K562 (cell line): Measurements from ENCODE around the gene USP19. TPM values are rescaled to one million over a fixed set of nuclear protein-coding genes. Genes with fewer than 3 reads are reported as not detected.
A peak's percentile ranks its signal among the peaks of the same experiment; 100 is the strongest.

Source experiments
- HDAC3 ChIP-seq: fragments of 450-650 bp; IDR thresholded peaks from 2 replicates; pipeline ENCODE4 v1.6.1; 2018; ENCODE audit warnings: borderline replicate concordance, mild to moderate bottlenecking, moderate library complexity; ENCODE audit not compliant: partially characterized antibody
- HSF4 ChIP-seq: fragments of 250-450 bp; sonication (Bioruptor Pico); IDR thresholded peaks from 2 replicates; pipeline ENCODE4 v2.1.2; 2022; ENCODE audit warnings: mild to moderate bottlenecking, moderate library complexity, borderline replicate concordance
- NELFE ChIP-seq: IDR thresholded peaks from 2 replicates; pipeline ENCODE4 v1.6.1; 2011; ENCODE audit warnings: mild to moderate bottlenecking; ENCODE audit not compliant: insufficient read depth, insufficient read length
- PHTF2 ChIP-seq: fragments of 250-450 bp; sonication (Bioruptor Pico); IDR thresholded peaks from 2 replicates; pipeline ENCODE4 v1.5.0; 2021; ENCODE audit warnings: mild to moderate bottlenecking
- PTRF ChIP-seq: fragments of 450-650 bp; IDR thresholded peaks from 2 replicates; pipeline ENCODE4 v1.6.1; 2016; ENCODE audit warnings: mild to moderate bottlenecking, missing genetic modification characterization, missing compliant biosample characterization
- RUNX1 ChIP-seq: sonication (generic); IDR thresholded peaks from 2 replicates; pipeline ENCODE4 v1.6.1; 2016; ENCODE audit warnings: antibody characterized with exemption, low read depth
- TAF1 ChIP-seq: IDR thresholded peaks from 2 replicates; pipeline ENCODE4 v1.6.1; 2011; ENCODE audit warnings: mild to moderate bottlenecking, low read length, moderate library complexity; ENCODE audit not compliant: insufficient read depth, control insufficient read depth, severe bottlenecking; ENCODE audit errors: extremely low read depth
- USF2 ChIP-seq: sonication (generic); formaldehyde crosslinking; IDR thresholded peaks from 2 replicates; pipeline ENCODE4 v1.5.0; 2020; ENCODE audit warnings: missing genetic modification reagents
- VEZF1 ChIP-seq: fragments of 200-800 bp; sonication (Bioruptor generic); IDR thresholded peaks from 2 replicates; pipeline ENCODE4 v1.6.1; 2017; ENCODE audit warnings: missing genetic modification characterization, missing compliant biosample characterization
- ZFP36 ChIP-seq: fragments of 150-350 bp; IDR thresholded peaks from 2 replicates; pipeline ENCODE4 v1.6.1; 2018; ENCODE audit warnings: low read length, low read depth; ENCODE audit not compliant: partially characterized antibody
- ZNF212 ChIP-seq: fragments of 450-650 bp; formaldehyde crosslinking; IDR thresholded peaks from 2 replicates; pipeline ENCODE4 v1.4.0; 2020; ENCODE audit warnings: mild to moderate bottlenecking
- ZNF277 ChIP-seq: fragments of 250-450 bp; sonication (Bioruptor Pico); IDR thresholded peaks from 2 replicates; pipeline ENCODE4 v1.8.0; 2022; ENCODE audit warnings: inconsistent platforms, mild to moderate bottlenecking, moderate library complexity, borderline replicate concordance
- ZNF311 ChIP-seq: fragments of 250-450 bp; sonication (Bioruptor Pico); IDR thresholded peaks from 2 replicates; pipeline ENCODE4 v1.4.0; 2020; ENCODE audit warnings: mild to moderate bottlenecking, moderate library complexity
- ZNF668 ChIP-seq: fragments of 250-450 bp; sonication (Bioruptor Pico); IDR thresholded peaks from 2 replicates; pipeline ENCODE4 v1.8.0; 2022; ENCODE audit warnings: mild to moderate bottlenecking, inconsistent platforms
- polyA plus RNA-seq, 8 experiments: library from polyadenylated mRNA; depleted of rRNA in 4 of 8; stranded (reverse) in 5 of 8; unstranded in 3 of 8; fragments of >200 nt; fragmentation: Nextera tagmentation in 2 of 8; fragmentation: Illumina TruSeq in 1 of 8; extraction: Ambion mirVana in 2 of 8; extraction: Trizol in 1 of 8; gene quantifications; 2 replicates each; pipeline versions ENCODE4 v1.2.1 to v1.2.3, GENCODE V29; 2011 to 2014; ENCODE audit warnings: inconsistent platforms in 1 of 8, missing spikeins in 1 of 8
- total RNA-seq, 7 experiments: library from RNA; depleted of rRNA in 6 of 7; stranded (reverse); fragments of >200 nt in 6 of 7; fragmentation: Illumina TruSeq in 2 of 7; extraction: Trizol in 2 of 7; gene quantifications; 2 replicates each; pipeline versions ENCODE4 v1.2.1 to v1.2.3, GENCODE V29; 2011 to 2021; ENCODE audit warnings: low replicate concordance in 1 of 7
- TF ChIP-seq, protein P1 (sequence below): fragments of 450-650 bp; IDR thresholded peaks from 2 replicates; pipeline ENCODE4 v1.6.1; 2018; ENCODE audit warnings: mild to moderate bottlenecking, low read depth; ENCODE audit not compliant: partially characterized antibody
- TF ChIP-seq, protein P2 (sequence below): fragments of 250-450 bp; sonication (Bioruptor Pico); IDR thresholded peaks from 2 replicates; pipeline ENCODE4 v1.4.0; 2020; ENCODE audit warnings: mild to moderate bottlenecking, moderate library complexity, borderline replicate concordance
- TF ChIP-seq, protein P3 (sequence below): sonication (generic); formaldehyde crosslinking; IDR thresholded peaks from 2 replicates; pipeline ENCODE4 v1.8.0; 2023; ENCODE audit warnings: mild to moderate bottlenecking, missing genetic modification reagents

Gene USP19
- total and polyA plus RNA-seq, 9 of the 15 experiments (the other 6 are each of a cell fraction or from before 2014, with no cell fraction given), result 0.24 to 65.9 (median 36.9) TPM

GRCh38 chr3:49120438-49121131, at the start of gene USP19 (continued):
- TF ChIP-seq HSF4 (CRISPR knock-in tag) (no peak), ZNF668 (CRISPR knock-in tag) (no peak), ZNF212 (CRISPR knock-in tag) (no peak), PHTF2 (no peak), VEZF1 (CRISPR knock-in tag) (peak; percentile 68; the same call in 1 of the 2 replicates), HDAC3 (no peak), ZNF277 (CRISPR knock-in tag) (no peak), ZFP36 (no peak), ZNF311 (CRISPR knock-in tag) (no peak), TAF1 (peak; percentile 23), PTRF (tag) (no peak), NELFE (no peak), USF2 (CRISPR knock-in tag) (no peak), RUNX1 (no peak)
- TF ChIP-seq, protein P1, sequence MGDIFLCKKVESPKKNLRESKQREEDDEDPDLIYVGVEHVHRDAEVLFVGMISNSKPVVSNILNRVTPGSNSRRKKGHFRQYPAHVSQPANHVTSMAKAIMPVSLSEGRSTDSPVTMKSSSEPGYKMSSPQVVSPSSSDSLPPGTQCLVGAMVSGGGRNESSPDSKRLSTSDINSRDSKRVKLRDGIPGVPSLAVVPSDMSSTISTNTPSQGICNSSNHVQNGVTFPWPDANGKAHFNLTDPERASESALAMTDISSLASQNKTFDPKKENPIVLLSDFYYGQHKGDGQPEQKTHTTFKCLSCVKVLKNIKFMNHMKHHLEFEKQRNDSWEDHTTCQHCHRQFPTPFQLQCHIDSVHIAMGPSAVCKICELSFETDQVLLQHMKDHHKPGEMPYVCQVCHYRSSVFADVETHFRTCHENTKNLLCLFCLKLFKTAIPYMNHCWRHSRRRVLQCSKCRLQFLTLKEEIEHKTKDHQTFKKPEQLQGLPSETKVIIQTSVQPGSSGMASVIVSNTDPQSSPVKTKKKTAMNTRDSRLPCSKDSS, result no peak
- TF ChIP-seq, protein P2, sequence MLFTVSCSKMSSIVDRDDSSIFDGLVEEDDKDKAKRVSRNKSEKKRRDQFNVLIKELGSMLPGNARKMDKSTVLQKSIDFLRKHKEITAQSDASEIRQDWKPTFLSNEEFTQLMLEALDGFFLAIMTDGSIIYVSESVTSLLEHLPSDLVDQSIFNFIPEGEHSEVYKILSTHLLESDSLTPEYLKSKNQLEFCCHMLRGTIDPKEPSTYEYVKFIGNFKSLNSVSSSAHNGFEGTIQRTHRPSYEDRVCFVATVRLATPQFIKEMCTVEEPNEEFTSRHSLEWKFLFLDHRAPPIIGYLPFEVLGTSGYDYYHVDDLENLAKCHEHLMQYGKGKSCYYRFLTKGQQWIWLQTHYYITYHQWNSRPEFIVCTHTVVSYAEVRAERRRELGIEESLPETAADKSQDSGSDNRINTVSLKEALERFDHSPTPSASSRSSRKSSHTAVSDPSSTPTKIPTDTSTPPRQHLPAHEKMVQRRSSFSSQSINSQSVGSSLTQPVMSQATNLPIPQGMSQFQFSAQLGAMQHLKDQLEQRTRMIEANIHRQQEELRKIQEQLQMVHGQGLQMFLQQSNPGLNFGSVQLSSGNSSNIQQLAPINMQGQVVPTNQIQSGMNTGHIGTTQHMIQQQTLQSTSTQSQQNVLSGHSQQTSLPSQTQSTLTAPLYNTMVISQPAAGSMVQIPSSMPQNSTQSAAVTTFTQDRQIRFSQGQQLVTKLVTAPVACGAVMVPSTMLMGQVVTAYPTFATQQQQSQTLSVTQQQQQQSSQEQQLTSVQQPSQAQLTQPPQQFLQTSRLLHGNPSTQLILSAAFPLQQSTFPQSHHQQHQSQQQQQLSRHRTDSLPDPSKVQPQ (CRISPR knock-in tag), result no peak
- TF ChIP-seq, protein P3, sequence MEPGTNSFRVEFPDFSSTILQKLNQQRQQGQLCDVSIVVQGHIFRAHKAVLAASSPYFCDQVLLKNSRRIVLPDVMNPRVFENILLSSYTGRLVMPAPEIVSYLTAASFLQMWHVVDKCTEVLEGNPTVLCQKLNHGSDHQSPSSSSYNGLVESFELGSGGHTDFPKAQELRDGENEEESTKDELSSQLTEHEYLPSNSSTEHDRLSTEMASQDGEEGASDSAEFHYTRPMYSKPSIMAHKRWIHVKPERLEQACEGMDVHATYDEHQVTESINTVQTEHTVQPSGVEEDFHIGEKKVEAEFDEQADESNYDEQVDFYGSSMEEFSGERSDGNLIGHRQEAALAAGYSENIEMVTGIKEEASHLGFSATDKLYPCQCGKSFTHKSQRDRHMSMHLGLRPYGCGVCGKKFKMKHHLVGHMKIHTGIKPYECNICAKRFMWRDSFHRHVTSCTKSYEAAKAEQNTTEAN (CRISPR knock-in tag), result no peak
